ENCODE results near the gene DTD2. TPM values are rescaled to one million over a fixed set of nuclear protein-coding genes. Genes with fewer than 3 reads are reported as not detected.
"Not testable (repeated sequence)": the region's sequence is repeated elsewhere in the genome, so short reads cannot be mapped to it uniquely, and the experiment has no call there.

Gene DTD2
- 18.3 and 18.4 TPM in 2 replicates for total RNA-seq

DNA sequence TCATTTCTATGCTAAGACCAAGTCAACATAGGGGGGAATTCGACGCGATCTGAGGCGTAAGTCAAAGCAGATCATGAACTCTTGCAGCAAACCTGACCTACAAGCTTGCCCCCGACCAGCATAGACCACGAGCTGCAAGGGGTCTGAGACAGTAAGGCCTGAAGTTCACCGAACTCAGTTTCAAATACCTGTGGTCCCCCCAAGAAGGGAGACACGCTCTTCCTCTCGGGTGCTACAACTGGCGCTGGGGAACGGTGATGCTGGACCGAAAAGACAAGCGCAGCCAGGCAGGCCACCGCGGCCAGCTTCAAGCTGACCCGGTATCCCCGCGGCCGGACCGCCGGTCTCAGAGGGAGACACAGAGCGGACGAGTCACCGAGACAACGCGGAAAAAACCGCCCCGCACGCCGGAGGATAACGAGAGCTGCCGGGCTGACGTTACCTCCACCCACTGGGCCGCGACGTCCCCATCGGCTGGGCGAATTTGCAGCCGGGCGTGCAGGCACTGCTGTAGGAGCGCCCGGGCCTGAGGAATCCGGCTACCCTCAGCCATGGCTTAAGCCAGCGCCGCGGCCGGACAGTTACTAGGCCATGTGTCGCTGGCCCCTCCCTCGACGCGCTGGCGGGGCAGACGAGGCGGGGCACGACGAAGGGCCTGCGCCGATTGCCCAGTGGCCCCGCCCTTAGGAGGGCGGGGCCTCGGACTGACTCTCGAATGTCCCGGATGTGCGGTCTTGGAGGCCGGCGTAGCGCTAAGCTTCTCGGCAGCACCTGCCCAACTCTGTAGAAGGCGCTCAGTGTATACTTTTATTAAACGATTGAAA lies at the start of gene DTD2:
TSS of gene DTD2 (minus strand) at position 666 of the 824 bp plus-strand sequence. CDS start at position 553, 113 bp downstream.
- DNase-seq, result peak; percentile 96

DNA sequence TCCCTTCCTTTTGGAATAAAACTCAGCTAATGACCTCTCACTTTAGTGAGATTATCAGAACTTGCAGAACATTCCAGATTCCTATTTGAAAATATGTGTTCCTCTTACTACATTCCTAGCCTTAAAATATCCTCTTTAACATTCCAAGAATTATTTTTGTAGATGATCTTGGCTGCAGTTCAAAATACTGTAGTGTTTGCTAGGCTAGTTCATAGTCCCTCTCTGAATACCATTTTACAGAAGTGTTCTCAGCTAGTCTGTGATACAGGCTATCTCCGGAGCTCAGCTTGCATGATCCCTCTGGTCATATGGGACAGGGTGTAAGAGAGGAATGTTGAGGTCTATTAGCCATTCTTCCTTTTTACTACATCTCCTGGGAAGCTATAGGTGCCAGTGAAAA lies 48.1 kb upstream of the DTD2 start:
- peak; percentile 30 for DNase-seq

DNA sequence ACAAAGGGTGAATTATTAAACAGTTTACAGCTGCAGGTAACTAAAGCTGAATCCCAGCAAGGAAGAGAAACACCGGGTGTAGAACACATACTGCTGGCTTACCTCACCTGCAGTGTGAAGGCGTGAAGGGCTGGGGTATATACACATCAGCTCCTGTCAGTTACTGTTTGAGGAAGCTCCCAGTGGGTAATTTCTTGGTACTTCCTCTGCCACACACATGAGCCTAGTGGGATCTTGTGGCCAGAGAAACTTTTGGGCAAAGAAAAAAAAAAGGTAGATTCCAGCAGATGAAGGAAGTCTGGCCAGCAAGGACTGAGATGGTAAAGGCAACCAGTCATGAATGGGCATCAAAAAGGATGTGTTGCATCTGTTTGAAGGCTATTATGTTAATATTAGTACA lies 44.6 kb upstream of the DTD2 start:
- no peak for DNase-seq

DNA sequence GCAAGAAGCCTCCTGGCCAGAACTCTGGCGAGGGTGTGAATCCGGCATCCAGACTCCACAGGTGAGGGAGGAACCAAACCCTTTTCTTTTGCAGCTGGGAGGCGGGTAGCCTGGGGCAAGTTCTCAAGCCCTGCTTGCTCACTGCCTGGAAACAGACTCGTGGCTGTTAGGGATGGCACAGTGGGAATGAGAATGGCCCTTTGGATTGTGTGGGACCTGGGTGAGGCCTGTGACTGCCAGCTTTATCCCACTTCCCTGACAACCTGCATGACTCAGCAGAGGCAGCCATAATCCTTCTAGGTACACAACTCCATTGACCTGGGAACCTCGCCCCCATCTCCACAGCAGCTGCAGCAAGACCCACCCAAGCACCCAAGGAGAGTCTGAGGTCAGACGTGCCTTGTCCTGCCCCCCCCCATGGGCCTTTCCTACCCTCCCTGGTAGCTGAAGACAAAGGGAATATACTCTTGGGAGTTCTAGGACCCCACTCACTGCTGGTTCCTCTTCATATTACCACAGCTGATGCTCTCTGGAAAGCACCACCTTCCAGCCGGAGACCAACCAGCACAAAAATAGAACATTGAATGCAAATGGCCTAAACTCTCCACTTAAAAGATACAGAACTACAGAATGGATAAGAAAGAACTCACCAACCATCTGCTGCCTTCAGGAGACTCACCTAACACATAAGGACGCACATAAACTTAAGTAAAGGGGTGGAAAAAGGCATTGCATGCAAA lies 35.6 kb upstream of the DTD2 start:
- DNase-seq, result no peak

DNA sequence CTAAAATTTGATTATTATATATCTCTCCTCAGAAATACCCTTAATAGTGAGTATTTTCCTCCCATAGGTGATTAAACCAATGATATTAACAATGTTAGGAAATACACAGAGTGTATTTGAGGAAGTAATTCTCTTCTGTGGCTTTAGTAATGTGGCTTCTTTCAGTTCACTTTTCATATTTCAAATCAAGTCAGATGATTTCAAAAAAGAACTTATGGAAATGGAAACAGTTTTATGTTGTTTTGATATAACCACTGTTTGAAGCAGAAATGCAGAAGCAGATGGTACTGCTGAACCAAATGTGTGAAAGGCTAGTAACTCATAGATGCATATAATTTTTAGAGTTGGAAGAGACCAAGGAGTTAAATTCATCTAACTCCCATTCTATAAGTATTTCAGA lies 32.4 kb upstream of the DTD2 start:
- no peak for DNase-seq

DNA sequence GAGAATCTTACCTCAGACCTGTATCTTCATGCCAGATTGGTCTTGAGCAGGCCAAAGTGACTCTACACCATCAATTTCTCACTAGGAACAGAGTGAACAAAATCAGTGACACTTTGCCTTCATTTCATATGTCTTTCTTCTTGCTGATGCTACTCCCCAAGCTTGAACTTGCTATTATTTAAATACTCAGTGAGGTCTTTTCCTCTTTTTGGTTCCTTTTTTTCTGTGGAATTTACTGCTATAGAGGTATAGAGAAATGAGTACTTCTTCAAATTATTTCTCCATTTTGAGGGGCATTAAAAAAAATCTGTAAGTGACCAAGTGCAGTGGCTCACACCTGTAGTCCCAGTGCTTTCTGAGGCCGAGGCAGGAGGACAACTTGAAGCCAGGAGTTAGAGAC lies 30.6 kb upstream of the DTD2 start, which contains the start of gene GPR33:
TSS of gene GPR33 (minus strand) at position 154 of the 400 bp plus-strand sequence. CDS start 4,074 bp downstream, outside the sequence.
- DNase-seq, result no peak

DNA sequence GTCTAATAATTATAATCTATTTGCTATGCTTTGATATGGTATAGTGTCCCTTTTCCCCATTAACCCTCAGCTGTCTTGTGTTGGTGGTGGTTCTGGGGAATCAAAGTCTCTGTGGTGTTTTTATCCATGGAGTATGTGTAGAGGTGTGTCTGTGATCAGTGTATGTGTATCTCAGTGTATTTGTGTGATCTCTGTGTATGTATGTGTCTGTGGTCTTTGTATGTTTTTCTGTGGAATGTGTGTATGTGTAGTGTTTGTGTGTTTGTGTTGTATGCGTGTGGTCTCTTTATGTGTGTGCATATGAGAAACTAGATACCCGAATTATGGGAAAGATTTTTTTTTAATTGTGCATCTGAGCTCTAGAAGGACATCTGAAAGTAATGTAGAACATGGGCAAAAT lies 29.5 kb upstream of the DTD2 start:
- no peak for DNase-seq

DNA sequence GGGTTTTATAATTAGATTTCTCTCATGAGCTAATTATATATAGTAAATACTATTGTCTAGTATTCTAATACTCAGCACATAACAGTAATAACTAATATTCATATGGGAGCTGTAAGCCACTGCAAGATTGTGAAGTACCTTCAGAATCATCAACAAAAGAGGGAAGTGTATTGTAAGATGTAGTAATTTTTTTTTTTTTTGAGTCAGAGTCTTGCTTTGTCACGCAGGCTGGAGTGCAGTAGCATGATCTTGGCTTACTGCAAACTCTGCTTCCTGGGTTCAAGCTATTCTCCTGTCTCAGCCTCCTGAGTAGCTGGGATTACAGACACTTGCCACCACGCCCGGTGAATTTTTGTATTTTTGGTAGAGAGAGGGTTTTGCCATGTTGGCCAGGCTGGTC lies 27.4 kb upstream of the DTD2 start:
- no peak for DNase-seq

DNA sequence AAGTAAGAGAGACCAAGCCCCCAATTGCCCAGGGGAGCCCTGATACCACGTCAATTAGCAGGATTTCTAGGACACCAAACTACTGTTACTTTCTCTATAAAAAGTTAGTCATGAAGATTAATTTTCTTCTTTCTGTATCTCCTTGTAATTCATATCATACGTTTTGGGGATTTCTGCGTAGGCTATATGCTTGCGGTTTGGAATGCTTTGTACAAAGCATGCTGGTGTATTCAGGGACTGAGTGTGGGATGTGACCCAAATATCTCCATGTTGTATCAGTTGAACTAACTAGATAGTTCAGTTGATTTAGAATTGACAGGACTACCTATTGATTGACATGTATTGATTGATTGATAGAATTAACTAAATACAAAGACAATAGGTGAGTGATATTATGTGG lies 22.9 kb upstream of the DTD2 start:
- DNase-seq, result no peak

DNA sequence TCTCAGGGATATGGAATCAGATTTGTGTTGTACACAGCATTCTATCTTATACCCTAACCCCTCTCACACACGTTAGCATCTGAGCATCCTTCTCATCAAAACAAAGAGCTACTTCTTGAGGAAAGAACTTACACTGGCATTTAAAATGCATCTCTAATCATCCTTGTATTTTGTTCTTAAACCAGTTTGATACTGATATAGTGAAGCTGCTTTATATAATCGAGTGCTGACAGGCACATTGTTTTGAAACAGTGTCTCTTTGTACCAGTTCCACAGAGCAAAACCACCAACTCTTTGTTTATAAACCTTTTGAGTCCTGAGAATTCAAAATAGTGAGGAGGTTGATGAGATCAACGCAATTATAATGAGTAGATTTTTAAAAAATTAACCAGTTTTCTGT lies 21.7 kb upstream of the DTD2 start:
- DNase-seq, result no peak

DNA sequence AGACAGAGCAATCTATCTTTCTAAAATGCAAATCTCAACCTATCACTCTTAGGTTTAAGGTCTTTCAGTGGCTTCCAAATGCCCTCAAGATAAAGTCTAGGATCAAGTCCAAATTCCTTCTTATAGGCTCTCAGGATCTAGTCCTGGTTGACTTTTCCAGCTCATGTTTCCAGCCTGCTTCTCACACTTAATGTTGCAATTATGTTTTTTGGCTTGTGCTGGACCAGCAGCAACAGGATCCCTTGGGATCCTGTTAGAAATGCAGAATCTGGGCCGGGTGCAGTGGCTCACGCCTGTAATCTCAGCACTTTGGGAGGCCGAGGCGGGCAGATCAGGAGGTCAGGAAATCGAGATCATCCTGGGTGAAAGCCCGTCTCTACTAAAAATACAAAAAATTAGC lies 19.9 kb upstream of the DTD2 start:
- no peak for DNase-seq

DNA sequence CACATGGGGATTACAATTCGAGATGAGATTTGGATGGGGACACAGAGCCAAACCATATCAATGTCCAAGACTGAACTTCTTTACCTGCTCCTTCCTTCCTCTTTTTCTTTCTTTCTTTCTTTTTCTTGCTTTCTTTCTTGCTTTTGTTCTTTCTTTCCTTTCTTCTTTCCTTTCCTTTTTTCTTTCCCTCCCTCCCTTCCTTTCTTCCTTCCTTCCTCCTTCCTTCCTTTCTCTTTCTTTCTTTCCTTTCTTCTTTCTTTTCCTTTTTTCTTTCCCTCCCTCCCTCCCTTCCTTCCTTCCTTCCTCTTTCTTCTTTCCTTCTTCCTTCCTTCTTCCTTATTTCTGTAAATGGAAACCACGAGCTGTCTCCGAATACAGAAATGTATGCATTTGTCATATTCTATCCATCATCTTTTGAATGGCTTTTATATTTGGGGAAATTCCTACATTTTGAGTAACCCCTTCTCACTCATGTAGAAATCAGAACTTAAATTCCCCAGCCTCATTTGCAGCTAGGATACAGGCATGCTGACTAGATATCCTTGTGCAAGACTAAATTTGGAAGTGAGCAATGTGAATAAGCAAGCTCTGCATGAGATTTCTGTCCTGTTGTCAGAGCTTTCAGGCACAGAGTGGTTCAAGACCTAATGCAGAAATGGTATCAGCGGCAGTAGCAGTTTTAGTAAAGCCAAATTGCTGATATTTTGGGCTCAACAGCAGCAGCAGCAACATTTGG lies 19.0 kb upstream of the DTD2 start:
- DNase-seq, result no peak

DNA sequence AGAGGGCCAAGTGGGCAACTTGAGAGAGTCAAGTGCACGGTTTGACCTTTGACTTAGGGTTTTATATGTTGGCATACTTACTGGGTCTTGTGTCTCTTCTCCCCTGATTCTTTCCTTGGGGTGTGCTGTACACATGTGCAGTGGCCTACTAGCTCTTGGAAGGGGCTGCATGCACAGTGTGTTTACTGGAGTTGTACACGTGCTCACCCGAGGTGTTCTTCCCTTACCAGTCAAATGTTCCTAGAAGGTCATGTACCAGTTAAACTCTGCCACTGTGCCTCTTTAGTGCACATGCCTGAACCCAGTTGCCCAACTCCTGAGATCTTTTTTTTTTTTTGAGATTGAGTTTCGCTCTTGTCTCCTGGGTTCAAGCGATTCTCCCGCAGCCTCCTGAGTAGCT lies 9.2 kb upstream of the DTD2 start:
- DNase-seq, result no peak

DNA sequence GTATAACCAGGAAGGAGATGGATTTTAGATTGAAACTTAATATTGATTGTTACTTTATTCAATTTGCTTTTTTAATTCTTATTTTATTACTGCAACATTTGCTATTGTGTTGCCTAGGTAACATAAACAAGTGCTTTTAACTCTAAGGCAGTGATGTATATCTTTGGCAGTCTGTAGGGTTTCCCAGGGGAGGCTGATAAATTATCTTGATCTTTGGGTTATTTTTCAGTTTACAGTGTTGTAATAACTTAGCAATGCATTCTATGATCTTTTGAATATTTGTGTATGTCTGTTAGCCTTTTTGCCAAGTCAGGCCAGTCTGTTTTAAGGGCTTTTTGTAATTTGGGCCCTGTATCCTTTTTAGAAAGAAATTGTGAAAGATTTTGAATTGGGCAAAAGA lies 7.8 kb upstream of the DTD2 start:
- no peak for DNase-seq

DNA sequence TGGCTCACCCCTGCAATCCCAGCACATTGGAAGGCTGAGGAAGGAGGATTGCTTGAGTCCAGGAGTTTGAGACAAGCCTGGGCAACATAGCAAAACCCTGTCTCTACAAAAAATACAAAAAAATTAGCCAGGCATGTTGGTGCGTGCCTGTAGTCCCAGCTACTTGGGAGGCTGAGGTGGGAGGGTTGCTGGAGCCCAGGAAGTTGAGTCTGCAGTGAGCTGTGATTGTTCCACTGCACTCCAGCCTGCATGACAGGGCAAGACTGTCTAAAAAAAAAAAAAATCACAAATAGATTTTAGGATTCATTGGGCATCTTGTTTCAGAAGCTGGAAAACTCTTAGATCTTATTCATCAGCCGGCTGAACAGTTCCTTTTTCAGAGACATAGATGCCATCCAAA lies 5.1 kb upstream of the DTD2 start:
- not testable (repeated sequence) for DNase-seq

DNA sequence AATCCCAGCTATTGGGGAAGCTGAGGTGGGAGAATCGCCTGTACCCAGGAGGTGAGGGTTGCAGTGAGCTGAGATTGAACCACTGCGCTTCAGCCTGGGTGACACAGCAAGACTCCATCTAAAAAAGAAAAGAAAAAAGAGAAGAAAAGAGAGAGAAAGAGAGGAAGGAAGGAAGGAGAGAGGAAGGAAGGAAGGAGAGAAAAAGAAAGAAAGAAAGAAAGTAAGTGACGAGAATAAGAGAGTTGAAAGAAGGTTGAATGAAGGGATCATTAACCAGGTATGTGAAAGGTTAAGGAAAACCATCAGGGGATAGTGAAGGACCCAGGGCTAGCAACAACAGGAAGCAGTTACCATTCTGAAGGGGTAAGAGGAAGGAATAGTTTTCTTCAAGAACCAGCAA lies 4.2 kb upstream of the DTD2 start:
- DNase-seq, result no peak

DNA sequence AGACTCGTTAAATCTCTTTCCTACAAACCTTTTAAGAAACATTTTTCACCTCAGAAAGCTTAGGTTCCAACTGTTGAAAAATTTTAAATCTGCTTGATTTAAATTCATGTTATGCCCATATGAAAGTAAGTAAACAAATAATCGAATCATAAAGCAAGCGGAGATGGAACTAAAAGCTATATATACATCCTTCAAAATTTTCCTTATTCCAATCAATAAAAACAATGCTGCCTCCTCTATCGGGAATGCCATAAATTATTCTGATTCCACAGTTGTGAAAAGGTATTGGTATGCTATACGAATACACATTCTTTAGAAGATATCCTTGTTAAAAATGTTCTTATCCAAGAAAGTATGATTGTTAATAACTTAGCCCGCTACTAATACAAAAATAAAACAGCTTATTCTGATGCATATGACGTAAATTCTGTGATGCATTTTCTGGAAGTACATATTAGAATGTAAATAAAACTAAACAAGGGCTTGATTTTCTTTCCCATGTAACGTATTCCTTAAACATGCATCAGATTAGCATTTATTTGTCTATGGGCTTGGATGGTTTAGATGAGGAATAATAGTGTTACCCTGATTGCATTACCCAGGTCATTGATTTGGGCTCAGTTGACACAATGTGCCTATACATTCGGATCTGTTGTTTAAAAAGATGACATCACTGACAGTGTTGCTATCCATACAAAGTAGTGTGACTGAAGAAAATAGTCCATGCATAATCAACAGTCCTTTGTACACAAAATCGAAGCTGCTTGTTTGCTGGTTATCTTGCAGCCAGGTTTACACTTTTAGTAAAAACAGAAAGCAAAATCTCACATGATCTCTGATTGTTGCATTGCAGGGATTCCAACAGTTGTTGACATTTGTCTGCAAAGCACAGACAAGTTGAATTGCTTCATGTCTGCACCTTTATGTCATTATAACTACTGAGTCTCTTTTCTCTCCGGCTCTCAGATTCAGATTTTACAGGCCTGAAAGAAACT lies 656 bp upstream of the DTD2 start:
- no peak for DNase-seq

DNA sequence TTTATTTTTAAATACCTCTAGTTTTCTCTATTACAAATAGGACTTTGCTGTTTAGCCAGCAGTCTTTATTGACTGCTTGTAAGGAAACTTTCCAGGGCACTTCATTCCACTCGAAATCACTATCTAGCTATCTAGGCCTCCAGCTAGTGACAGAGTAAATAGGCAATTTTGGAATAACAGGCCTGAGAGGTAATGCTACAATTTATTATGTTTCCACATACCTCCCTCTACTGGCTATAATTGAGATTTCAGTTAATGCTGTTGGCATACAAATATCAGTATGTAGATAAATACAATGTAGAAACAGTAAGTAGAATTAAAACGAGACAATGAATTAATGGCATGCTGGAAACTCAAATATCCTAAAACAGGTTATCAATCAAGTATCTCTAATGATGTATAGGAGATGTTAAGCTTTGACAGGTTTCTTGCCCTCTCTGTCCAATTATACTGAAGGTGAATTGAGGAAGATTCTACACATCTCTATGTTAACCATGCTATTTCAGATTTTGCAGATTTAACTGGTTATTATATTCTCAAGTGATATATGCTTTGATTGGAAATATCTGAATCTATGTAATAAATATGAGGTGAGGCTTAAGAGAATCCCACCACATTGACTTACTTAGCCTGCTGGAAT lies 7.2 kb downstream of the DTD2 start:
- peak; percentile 62 for DNase-seq

DNA sequence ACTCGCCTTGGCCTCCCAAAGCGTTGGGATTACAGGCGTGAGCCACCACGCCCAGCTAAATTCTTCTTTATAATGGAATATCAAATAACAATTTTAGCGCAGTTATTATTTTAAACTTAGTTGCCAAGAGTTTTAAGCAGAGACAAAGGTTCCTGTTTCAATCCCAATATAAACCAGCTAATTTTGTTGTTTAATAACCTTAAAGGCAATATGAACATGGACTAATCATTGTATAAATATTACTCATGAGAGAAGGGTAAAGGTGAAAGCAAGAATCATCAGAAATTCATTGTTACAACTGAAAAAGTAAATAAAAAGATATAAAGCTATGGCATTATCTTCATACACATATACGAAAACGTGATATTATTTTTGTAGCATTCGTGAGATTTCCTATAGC lies 8.2 kb downstream of the DTD2 start:
- DNase-seq, result no peak

DNA sequence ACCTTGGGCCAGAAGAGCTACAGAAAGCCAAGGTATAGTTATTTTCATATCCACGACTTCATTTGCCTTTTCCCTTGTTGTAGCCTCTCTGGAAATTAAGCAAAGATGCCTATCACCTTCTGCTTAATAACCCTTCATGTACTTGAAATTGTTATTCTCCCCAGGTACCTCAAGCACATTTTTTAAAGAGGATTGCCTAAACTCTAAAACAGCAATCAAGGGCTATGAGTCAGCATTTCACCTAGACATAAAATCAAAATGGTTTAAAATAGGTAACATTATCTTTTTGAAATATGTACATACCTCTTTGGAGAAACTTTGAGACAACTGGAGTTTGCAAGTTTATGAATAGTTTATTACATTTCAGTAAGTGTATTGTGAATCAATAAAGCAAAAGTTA lies 11.6 kb downstream of the DTD2 start:
- no peak for DNase-seq

DNA sequence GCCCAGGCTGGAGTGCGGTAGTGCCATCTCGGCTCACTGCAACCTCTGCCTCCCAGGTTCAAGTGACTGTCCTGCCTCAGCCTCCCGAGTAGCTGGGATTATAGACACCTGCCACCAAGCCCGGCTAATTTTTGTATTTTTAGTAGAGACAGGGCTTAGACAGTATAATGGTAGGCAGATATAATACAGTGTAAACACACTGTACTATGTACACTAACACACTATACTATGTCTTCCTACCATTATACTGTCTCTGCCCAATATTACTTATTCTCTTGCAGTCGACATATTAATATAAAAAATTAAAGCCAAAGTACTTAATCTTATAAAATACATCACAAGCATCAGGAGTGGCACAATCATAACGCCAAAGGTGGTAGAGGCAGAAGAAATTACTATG lies 15.0 kb downstream of the DTD2 start:
- DNase-seq, result no peak

All from dermis blood vessel endothelial cell (primary cell).